Raji (cell line): ENCODE measurements around the gene CDK5.

ENCODE experiments used
- POLR2A ChIP-seq: IDR thresholded peaks from 2 replicates; pipeline ENCODE4 v1.6.1; 2011; ENCODE audit warnings: low read depth, low read length, control low read depth; ENCODE audit not compliant: insufficient read depth

The CDK5 gene

GRCh38 chr7:151070574-151070960 is 12.9 kb upstream of the CDK5 start:
- no peak for TF ChIP-seq POLR2A

GRCh38 chr7:151069841-151070573 is 12.3 kb upstream of the CDK5 start:
- TF ChIP-seq POLR2A = no peak

DNA sequence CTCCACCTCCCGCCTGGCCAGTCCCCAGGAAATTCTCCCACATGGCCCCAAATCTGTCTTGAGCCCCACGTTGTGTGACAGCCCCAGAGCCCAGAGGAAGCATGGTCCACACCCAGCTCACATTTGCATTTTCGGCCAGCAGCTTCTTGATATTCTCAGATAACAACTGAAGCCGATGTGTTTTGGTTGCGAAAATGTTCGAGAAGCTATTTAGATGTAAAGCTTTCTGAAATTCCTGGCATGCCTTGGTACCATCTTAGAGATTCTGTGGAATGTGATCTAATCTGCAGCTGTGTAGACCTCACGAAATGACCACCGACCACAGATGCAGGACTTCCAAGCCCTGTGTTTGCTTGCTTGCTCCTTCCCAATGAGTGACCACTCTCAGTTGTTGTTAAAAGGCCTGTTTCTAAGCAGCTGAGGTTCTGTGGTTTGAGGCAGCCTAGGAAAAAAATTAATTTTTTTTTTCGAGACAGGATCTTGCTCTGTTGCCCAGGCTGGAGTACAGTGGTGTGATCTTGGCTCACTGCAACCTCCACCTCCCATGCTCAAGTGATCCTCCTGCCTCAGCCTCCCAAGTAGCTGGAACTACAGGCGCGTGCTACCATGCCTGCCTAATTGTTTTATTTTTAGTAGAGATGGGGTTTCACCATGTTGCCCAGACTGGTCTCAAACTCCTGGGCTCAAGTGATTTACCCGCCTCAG is 10.5 kb upstream of the CDK5 start:
- TF ChIP-seq POLR2A = no peak

DNA sequence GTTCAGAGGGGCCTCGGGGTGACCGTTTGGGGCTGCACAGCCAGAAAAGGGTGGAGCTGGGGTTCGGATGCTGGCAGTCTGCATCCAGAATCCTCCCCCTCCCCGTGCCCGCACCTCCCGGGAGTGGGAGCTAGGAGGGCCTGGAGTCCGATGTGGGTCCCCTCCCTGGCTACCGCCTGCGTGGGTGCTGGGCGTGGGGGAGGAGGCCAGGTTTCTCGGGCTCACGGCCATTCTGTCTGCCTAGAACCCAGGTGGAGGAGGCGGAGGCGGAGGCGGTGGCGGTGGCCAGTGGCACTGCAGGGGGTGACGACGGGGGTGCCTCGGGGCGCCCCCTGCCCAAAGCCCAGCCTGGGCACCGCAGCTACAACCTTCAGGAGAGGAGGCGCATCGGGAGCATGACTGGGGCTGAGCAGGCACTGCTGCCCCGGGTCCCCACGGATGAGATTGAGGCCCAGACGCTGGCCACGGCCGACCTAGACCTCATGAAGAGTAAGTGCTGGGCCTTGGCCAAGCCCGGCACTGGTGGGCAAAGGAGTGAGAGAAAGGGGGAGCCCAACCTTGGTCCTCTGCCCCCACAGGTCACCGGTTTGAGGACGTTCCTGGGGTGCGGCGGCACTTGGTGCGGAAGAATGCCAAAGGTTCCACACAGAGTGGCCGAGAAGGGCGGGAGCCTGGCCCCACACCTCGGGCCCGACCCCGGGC is 8.7 kb upstream of the CDK5 start:
- no peak for TF ChIP-seq POLR2A

DNA sequence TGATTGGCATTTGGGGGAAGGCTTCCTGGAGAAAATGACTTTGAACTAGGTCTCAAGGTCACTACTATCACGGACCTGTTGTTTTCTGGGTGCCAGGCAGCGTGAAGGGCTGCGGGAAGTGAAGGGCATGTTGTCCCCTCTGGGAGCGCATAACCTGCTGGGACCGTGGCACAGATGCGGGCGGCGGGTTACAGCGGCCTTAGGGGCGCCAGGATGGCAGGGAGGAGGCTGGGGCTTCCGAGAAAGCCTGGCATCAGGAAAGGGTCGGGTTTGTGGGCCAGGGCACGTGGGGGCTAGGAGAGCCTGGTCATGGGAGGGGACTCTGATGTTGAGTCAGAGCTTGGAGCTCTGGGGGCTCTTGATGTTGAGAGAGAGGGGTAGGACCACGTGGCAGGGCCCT is 7.8 kb upstream of the CDK5 start:
- no peak for TF ChIP-seq POLR2A

DNA sequence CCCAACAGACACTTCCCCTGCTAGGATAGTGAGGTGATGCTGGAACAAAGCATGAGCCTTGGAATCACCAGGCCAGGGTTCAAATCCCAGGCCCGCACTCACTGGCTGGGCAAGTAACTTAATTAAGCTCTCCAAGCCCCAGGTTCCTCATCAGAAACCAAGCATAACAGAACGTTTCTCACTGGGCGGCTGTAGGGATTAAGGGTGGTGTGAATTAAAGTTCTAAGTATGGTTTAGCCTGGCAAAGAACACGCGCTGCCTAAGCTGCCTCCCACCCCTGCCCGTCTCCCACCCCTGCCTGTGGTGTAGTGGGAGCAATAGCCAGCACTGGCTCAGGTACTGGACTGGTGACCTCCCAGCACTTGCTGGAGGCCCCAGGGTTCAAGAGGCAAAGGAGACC is 7.3 kb upstream of the CDK5 start:
- TF ChIP-seq POLR2A = no peak

- no peak for TF ChIP-seq POLR2A
Observed at GRCh38 chr7:151064454-151064853, 6.8 kb upstream of the CDK5 start.

GRCh38 chr7:151063212-151063561 is 5.5 kb upstream of the CDK5 start:
- TF ChIP-seq POLR2A = no peak

DNA sequence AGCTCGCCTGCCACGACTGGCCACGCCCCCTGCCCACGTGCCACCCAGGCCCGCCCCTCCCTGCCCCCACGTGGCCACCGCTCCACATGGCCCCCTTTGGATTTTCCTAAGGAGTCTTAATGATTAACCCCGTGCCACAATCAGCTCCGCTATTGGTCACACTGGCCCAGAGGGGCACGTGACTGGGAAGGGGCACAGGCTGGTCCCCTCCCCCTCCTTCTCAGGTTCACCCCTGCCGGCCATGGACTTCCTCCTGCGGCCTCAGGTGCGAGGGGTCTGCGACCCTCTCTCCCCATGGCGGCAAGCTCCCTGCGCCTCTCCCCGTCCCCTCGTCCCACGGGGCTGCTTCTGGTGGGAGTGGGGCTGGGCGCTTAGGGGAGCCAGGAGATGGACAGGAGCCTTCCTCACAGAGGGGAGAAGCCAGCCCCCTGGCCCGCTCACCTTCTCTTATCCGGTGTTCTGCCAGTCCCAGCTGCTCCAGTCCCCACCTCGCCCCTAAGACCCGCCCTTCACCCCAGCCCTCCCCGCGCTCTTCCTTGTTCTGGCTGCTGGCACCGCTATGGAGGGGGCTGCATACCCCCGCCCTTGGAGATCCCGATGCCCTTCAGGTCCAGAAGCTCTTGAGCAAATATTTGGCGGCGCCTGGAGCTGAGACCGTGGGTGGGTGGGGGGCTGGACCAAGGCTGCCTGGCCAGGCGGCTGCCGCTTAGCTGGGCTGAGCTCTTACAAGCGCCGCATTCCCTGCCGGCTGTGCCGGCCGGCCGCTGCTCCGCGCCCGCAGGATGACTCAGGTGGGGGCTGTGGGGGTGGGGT is 4.9 kb upstream of the CDK5 start:
- no peak for TF ChIP-seq POLR2A

DNA sequence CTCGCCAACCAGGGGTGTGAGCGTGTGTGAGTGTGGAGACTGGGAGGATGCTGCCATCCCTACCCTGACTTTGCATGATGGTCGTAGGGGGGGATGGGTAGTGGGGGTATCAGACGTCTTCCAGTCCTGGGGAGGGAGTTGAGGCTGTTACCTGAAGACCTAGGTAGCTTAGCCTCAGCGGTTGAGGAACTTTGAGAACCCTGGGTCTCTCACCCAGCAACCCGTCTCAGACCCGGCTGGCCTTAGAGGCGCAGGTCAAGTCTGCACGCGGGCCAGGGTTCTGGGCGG is 4.4 kb upstream of the CDK5 start:
- TF ChIP-seq POLR2A = no peak

- TF ChIP-seq POLR2A = no peak
Observed at GRCh38 chr7:151061213-151062110, 3.8 kb upstream of the CDK5 start.

DNA sequence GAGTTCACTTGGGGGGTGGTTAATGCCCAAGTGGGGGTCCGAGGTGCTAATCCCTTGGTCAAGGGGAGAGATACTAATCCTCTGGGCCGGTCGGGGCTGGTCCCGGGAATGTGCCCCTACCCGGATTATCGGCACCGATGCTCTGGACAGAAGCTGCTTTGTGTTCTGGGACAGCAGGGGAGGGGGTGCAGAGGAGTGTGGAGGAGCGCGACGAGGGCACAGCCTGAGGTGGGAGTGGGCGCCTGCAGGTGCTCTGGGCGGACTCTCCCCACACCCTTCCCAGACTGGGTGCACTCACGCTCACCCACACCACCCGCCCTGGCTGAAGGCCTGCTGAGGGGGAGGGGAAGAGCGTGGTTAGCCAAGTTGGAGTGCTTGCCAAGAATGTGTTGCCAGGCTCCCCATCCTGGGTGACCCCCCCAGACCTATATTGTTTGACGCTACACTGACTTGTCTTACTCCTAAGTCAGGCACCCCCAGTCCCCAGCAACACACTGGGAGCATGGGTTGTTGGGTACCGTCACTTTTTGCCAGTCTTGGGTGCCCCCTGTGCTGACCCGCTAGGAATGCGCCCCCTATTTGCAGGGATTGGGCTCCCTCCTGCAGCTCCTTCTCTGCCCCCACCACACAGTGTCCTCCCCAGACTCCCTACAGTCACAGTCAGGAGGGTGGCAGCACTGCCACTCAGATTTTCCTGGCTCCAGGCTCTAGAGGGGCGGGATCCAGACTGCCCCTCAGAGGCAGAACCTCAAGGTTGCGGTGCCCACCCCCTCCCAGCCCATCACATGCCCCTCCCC is 2.9 kb upstream of the CDK5 start:
- TF ChIP-seq POLR2A = no peak

- no peak for TF ChIP-seq POLR2A
Observed at GRCh38 chr7:151060113-151060415, 2.4 kb upstream of the CDK5 start.
